Left hindlimb (tissue), 1 donor: Measurements from ENCODE around the gene CACNA1I.

Experiments used
- DNase-seq: peaks from one replicate; pipeline ENCODE4 v3.0.0-alpha.2; 2018

CACNA1I gene

GRCh38 chr22:39535831-39536449 lies 34.6 kb upstream of the CACNA1I start:
- no peak for DNase-seq

DNA sequence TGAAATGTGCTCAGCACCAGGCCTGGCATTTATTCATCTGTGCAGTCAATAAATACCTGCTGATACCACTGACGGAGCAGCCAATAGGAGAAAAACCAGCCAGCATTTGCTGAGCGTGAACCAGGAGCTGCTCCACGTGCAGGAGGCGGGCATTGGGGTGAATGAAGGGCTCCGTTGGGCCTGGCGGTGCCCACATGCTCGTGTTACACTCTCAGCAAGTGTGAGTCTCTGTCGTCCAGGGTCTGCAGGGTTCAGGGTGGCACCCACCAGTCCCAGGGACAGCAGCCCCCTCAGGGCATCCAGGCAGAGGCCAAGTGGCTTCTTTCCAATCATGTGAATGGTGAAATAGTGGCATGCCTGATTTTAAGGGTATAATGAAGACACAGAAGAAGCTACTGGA lies 33.8 kb upstream of the CACNA1I start:
- DNase-seq = no peak

DNA sequence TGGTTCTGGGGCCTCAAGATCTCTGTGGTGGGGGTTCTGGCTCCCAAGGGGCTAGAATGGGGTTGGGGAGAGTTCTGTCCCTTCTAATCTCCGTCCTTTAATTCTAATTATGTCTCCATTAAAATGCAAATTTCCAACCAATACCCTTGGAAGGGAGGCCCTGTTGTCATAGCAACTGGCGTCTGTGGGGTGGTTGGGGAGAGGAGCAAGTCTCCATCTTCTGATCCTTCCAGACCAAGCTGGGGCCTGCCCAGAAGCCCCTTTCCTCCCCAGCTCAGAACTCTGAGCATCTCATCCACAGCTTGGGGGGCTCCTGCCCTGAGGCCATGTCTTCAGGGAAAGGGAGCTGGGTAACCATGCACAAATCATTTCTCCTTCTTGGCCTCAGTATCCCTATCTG lies 32.6 kb upstream of the CACNA1I start:
- DNase-seq = no peak

DNA sequence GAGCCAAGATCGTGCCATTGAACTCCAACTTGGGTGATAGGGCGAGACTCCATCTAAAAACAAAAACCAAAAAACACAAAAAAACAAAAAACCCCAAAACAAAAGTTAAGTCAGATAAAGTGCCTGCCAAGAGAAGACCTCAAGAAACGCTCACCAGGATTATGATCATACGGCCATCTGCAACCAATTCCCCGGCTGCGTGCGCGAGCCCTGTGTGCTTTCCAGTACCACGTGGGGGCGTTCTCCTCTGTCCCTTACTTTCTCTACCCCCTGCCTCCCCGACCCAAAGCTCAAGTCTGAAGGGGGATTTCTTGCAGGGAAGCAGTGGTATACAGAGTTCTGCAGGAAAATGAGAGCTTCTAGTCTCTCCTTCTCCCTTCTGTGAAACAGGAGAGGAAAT lies 27.5 kb upstream of the CACNA1I start:
- DNase-seq = no peak

DNA sequence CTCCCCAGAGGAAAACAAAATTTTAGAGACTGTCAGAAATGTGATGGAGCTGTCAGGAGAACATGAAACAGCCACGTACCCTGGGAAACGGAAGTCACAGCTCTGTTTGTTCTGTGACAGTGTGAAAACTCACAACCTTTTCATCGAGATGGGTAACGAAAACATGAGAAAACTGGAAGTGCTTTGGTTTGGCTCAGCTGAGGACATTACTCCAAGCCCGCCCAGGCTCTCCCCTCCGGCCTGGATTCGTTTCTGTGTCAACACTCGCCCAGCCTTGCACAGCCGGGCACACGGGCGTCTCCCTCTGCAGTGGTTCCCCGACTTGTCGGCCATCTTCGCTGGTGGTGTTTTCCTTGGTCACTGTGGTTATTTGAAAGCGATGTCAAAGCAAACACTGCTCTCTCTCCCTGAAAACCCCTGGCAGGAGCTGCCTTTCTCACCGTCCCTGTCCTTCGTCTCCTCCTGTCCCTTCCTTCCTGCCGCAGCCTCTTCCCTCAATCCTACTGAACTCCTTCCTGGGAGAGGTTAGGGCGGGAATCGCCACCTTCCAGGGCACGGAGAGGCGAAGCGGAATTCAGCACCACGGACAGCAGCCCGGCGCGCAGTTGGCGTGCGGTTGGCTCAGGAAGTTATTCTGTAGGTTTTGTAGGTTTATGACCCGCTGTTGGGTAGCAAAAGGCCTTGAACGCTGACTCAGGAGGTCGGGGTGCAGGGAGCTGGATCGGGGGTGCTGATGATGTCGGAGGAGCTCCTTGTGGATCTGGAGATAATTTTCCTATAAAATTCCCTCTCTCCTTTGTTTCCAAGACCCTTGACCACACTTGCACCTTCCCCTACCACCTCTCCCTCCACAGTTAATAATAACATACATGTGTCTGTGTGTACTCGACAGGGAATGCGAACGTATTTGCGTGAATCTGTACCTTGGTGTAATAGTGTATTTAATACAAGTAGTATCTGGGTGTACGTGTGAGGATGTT lies 24.9 kb upstream of the CACNA1I start:
- no peak for DNase-seq

- DNase-seq = no peak
Measured at GRCh38 chr22:39546889-39547586, 23.5 kb upstream of the CACNA1I start.

GRCh38 chr22:39547587-39547947 lies 23.0 kb upstream of the CACNA1I start:
- DNase-seq = no peak

- DNase-seq = no peak
Measured at GRCh38 chr22:39553429-39553828, 17.1 kb upstream of the CACNA1I start.

DNA sequence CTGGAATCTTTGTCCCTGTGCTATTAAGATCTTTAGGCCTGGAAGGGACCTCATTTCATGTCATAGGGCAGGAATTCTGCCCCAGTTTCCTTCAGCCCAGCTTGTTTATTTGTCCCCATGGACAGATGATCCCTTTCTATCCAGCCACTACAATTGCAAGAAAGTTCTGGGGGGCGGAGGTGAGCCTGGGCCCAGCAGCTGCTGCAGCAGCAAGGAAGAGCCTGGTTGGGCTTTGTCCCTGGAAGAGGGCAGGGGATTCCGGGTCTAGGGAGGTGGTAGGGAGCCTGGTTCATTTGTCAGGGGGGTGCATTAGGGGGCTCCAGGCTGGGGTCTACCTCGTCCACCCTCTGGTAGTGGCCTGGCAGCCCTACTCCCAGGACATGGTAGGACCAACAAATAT lies 16.4 kb upstream of the CACNA1I start:
- no peak for DNase-seq

GRCh38 chr22:39556970-39557841 lies 13.3 kb upstream of the CACNA1I start:
- DNase-seq = no peak

DNA sequence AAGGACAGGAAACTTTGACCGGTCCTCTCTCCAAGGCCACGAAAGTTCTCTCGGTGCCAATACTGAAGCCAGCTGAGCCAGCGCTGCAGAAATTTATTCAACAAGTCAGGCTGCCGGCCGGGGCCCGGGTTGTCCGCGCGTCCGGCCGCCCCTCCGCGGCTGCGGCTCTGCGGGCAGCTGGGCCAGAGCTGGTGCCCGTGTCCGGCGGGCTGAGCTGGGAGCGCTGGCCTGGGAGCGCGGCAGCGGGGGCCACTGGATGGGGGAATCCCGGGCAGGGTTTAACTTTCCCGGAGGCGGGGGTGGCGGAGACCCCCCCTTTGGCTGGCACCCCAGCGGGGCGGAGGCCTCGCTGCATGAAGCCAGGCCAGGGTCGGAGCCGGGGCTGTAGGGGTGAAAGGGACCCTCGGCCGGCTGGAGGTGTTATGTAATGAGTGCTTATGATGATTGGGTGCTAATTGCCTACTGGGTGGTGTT lies 12.3 kb upstream of the CACNA1I start:
- no peak for DNase-seq

- no peak for DNase-seq
Measured at GRCh38 chr22:39558950-39559349, 11.6 kb upstream of the CACNA1I start.

DNA sequence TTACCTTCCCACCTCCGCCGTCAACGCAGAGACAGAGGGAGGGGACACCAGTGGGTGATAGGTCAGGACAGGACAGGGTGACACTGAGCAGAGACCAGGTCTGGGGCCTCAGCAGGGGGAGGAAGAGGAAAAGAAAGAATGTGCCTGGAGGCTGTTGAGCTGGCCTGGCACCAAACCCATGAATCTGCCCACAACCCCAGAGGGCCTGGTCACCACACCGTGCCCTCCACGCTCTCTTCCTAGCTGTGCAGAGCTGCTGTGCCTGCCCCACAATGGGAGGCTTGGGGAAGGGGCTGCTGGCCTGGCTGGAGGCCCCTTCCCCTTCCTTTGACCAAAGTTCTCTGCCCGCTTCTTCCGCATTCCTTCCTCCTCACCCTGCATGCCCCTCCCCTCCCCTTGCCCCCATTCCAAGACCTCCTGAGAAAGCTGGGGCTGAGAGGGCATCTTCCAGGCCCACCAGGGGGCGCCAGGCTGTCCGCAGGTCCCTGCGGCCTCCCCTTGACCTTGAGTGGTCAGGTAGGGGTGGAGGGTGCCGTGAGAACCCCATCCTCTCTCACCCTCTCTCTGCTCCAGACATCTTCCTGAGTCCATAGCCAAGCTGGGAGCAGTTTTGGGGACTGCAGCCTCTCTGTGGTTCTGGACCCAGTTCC lies 11.0 kb upstream of the CACNA1I start:
- DNase-seq = no peak

- no peak for DNase-seq
Measured at GRCh38 chr22:39560127-39560526, 10.4 kb upstream of the CACNA1I start.

- DNase-seq = no peak
Measured at GRCh38 chr22:39562839-39563489, 7.6 kb upstream of the CACNA1I start.

DNA sequence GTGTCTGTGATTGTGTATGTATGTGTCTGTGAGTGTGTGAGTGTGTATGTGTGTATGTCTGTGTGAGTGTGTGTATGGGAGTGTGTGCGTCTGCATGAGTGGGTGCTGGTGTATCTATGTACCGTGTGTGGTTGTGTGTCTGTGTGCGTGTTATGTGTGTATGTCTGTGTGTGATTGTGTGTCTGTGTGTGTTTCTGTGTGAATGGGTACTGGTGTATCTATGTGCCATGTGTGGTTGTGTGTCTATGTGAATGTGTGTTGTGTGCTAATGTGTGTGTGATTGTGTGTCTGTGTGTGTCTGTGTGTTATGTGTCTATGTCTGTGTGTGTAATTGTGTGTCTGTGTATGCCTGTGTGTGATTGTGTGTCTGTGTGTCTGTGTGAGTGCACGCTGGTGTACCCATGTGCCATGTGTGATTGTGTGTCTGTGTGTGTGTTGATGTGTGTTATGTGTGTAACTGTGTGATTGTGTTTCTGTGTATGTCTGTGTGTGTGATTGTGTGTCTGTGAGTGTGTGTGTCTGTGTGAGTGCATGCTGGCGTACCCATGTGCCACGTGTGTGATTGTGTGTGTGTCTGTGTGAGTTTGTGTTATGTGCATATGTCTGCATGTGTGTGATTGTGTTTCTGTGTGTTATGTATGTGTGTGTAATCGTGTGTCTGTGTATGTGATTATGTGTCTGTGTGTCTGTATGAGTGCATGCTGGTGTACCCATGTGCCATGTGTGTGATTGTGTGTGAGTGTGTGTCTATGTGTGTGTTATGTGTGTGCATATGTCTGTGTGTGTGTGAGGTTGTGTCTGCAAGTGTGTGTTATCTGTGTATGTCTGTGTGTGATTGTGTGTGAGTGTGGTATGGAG lies 6.8 kb upstream of the CACNA1I start:
- DNase-seq = no peak

GRCh38 chr22:39565414-39565944 lies 5.1 kb upstream of the CACNA1I start:
- no peak for DNase-seq

DNA sequence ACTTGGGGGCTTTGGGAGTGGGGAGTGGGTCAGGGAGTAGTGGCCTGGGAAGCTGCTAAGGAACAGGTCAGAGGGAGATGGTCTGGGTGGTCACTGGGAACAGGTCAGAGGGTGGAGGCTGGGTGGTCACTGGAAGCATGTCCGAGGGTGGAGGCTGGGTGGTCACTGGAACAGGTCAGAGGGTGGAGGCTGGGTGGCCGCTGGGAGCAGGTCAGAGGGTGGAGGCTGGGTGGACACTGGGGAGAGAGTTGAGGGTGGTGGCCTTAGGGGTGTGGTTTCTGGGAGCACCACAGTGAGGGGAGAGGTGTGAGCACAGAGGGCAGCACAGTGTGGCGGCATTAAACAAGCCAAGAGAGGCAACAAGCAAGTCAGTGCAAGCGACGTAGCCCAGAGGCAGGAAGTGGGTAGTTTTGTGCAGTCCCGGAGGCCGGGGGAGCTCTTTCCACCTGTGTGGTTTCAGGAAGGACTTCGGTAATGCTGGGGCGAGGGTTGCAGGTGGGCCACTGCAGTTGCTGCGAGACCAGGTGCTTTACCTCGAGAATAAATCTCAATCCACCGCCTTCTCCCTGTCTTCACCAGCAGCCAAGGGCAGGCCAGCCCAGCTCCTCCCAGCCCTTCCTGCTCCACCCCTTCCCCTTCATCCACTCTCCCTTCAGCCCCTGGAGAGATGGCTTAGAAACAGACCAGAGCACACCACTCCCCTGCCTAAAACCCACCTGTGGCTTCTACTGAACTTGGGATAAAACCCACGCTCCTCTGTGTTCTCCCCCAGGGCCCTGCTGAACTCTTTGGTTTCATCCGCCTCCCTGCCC lies 3.2 kb upstream of the CACNA1I start:
- DNase-seq = no peak

GRCh38 chr22:39568278-39568981 lies 2.1 kb upstream of the CACNA1I start:
- DNase-seq = no peak
